T-helper 1 cell treated with Interleukin-12 subunit alpha and Interleukin-12 subunit beta and Interleukin-4 antibody, amounts not matched to agents 30 μg/mL and 1 μg/mL, for 36 hours (primary cell): ENCODE measurements around the gene RBMY1F.
"Not testable (repeated sequence)": the region's sequence is repeated elsewhere in the genome, so short reads cannot be mapped to it uniquely, and the experiment has no call there.

Experiments used
- H3K27ac Mint-ChIP-seq: one replicate; pipeline ENCODE4 v1.8.0; 2021; ENCODE audit warnings: mild to moderate bottlenecking, mixed read lengths
- H3K27me3 Mint-ChIP-seq: one replicate; pipeline ENCODE4 v1.8.0; 2021; ENCODE audit warnings: low read depth, mixed read lengths
- H3K36me3 Mint-ChIP-seq: one replicate; pipeline ENCODE4 v1.8.0; 2021; ENCODE audit warnings: low read depth, mixed read lengths
- H3K4me1 Mint-ChIP-seq: one replicate; pipeline ENCODE4 v1.8.0; 2021; ENCODE audit warnings: low read depth, mixed read lengths
- H3K4me3 Mint-ChIP-seq: one replicate; pipeline ENCODE4 v1.8.0; 2021; ENCODE audit warnings: mild to moderate bottlenecking, moderate library complexity, mixed read lengths
- H3K9me3 Mint-ChIP-seq: one replicate; pipeline ENCODE4 v1.8.0; 2021; ENCODE audit warnings: mixed read lengths

The RBMY1F gene

GRCh38 chrY:22182823-22183222 lies at the start of gene RBMY1F:
TSS of gene RBMY1F (minus strand) at chrY:22182923. CDS start at chrY:22180969, 1,954 bp downstream.
- H3K27ac Mint-ChIP-seq, H3K36me3 Mint-ChIP-seq, H3K4me1 Mint-ChIP-seq, H3K4me3 Mint-ChIP-seq, H3K9me3 Mint-ChIP-seq, H3K27me3 Mint-ChIP-seq: not testable (repeated sequence)

- not testable (repeated sequence) for H3K4me1 Mint-ChIP-seq, H3K27me3 Mint-ChIP-seq, H3K27ac Mint-ChIP-seq, H3K9me3 Mint-ChIP-seq, H3K4me3 Mint-ChIP-seq, H3K36me3 Mint-ChIP-seq
Observed at GRCh38 chrY:22151144-22151543, 31.6 kb downstream of the RBMY1F start.

- not testable (repeated sequence) for H3K36me3 Mint-ChIP-seq, H3K4me3 Mint-ChIP-seq, H3K27me3 Mint-ChIP-seq, H3K9me3 Mint-ChIP-seq, H3K27ac Mint-ChIP-seq, H3K4me1 Mint-ChIP-seq
Observed at GRCh38 chrY:22141011-22141695, 41.6 kb downstream of the RBMY1F start.

- not testable (repeated sequence) for H3K4me1 Mint-ChIP-seq, H3K36me3 Mint-ChIP-seq, H3K9me3 Mint-ChIP-seq, H3K4me3 Mint-ChIP-seq, H3K27me3 Mint-ChIP-seq, H3K27ac Mint-ChIP-seq
Observed at GRCh38 chrY:22134719-22135118, 48.0 kb downstream of the RBMY1F start.

GRCh38 chrY:22130494-22130893 lies 52.2 kb downstream of the RBMY1F start:
- H3K4me3 Mint-ChIP-seq, H3K9me3 Mint-ChIP-seq, H3K27me3 Mint-ChIP-seq, H3K36me3 Mint-ChIP-seq, H3K4me1 Mint-ChIP-seq, H3K27ac Mint-ChIP-seq: not testable (repeated sequence)
